Keratinocyte (primary cell): ENCODE results near the gene BTBD8.

ENCODE experiments used
- EZH2 ChIP-seq: IDR thresholded peaks from one replicate; pipeline ENCODE4 v1.6.1; 2012; ENCODE audit warnings: inconsistent platforms, mild to moderate bottlenecking, low read length, moderate library complexity
- TF ChIP-seq, protein P1 (sequence below), 3 experiments: IDR thresholded peaks in 1 of 3; conservative IDR thresholded peaks in 1 of 3; optimal IDR thresholded peaks in 1 of 3; 2 replicates in 2 of 3; 3 replicates in 1 of 3; pipeline versions ENCODE3 to v1.5.1; 2011; ENCODE audit warnings: low read length in 3 of 3, mild to moderate bottlenecking in 3 of 3, moderate library complexity in 2 of 3, control low read depth in 1 of 3, inconsistent platforms in 1 of 3; ENCODE audit not compliant: insufficient read depth in 2 of 3; ENCODE audit errors: extremely low read depth in 1 of 3

DNA sequence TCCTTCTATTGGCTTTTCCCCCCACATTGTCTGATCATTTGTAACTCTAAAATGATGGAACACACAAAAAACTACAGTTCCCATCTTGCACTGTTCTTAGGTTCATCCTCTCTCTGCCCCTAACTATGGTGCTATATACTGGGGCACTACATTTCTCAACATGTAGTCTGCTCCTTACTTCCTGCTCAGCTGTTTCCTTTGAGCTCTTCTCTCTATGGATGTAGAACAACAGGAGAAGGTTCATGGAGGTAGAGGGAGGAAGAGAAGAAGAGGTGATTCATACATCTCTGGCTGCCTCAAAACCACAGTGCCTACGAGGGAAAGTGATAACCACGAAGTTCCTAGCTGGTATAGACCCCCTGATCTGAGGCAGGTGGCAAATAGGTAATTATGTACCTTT is 130.6 kb downstream of the BTBD8 start:
- TF ChIP-seq EZH2, result no peak
- TF ChIP-seq, protein P1, sequence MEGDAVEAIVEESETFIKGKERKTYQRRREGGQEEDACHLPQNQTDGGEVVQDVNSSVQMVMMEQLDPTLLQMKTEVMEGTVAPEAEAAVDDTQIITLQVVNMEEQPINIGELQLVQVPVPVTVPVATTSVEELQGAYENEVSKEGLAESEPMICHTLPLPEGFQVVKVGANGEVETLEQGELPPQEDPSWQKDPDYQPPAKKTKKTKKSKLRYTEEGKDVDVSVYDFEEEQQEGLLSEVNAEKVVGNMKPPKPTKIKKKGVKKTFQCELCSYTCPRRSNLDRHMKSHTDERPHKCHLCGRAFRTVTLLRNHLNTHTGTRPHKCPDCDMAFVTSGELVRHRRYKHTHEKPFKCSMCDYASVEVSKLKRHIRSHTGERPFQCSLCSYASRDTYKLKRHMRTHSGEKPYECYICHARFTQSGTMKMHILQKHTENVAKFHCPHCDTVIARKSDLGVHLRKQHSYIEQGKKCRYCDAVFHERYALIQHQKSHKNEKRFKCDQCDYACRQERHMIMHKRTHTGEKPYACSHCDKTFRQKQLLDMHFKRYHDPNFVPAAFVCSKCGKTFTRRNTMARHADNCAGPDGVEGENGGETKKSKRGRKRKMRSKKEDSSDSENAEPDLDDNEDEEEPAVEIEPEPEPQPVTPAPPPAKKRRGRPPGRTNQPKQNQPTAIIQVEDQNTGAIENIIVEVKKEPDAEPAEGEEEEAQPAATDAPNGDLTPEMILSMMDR (optimal IDR thresholded peaks at IDR 0.05 in 1 of 3, IDR thresholded peaks at IDR 0.05 in 1 of 3, conservative IDR thresholded peaks at IDR 0.05 in 1 of 3; ENCODE audit: extremely low read depth in 1 of 3, insufficient read depth in 2 of 3, low read length in 3 of 3), result no peak
